A673 (cell line): ENCODE data around the gene JARID2.

Source experiments
- EZH2 ChIP-seq: fragments of 200-600 bp; sonication (generic); IDR thresholded peaks from 2 replicates; pipeline ENCODE4 v1.6.1; 2017; ENCODE audit warnings: borderline replicate concordance, low read depth, mild to moderate bottlenecking, mixed read lengths, antibody characterized with exemption, low read length; ENCODE audit not compliant: poor library complexity, severe bottlenecking
- TF ChIP-seq, protein P1 (sequence below): fragments of 300-800, 200-600 bp; sonication (generic); conservative IDR thresholded peaks from 2 replicates; pipeline ENCODE4 v1.5.1; 2017; ENCODE audit warnings: low read depth, mild to moderate bottlenecking, antibody characterized with exemption, low read length, moderate library complexity, mixed read lengths

DNA sequence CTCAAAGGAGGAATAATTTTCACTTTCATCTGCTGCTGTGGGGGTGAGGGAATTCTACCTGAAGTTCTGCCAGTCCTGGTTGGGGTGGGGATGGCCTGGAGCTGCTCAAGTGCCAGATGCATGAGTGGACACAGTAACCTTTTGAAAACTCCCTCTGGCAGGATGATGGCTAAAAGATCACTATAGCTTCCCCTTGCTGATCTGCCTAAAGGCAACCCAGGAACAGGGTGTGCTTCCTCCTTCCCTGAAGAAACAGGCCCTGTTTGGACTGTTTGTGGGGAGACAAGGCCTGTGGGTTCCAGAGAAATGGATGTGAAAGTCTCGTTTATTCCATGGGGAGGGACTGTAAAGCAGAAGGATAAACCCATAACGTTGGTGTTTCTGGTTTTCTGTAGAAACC lies 240.1 kb downstream of the JARID2 start:
- TF ChIP-seq, protein P1, sequence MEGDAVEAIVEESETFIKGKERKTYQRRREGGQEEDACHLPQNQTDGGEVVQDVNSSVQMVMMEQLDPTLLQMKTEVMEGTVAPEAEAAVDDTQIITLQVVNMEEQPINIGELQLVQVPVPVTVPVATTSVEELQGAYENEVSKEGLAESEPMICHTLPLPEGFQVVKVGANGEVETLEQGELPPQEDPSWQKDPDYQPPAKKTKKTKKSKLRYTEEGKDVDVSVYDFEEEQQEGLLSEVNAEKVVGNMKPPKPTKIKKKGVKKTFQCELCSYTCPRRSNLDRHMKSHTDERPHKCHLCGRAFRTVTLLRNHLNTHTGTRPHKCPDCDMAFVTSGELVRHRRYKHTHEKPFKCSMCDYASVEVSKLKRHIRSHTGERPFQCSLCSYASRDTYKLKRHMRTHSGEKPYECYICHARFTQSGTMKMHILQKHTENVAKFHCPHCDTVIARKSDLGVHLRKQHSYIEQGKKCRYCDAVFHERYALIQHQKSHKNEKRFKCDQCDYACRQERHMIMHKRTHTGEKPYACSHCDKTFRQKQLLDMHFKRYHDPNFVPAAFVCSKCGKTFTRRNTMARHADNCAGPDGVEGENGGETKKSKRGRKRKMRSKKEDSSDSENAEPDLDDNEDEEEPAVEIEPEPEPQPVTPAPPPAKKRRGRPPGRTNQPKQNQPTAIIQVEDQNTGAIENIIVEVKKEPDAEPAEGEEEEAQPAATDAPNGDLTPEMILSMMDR = no peak
- no peak for TF ChIP-seq EZH2
